Renal cortical epithelial cell (primary cell): ENCODE results near the gene CIDEC. TPM values are rescaled to one million over a fixed set of nuclear protein-coding genes. Genes with fewer than 3 reads are reported as not detected.

Source experiments
- DNase-seq: peaks from one replicate; pipeline ENCODE4 v3.0.0-alpha.2; 2011; ENCODE audit warnings: low read depth
- total RNA-seq: library from RNA; depleted of rRNA; stranded (reverse); fragments of >200 nt; gene quantifications from 2 replicates; pipeline ENCODE4 v1.2.3, GENCODE V29; 2014

The CIDEC gene
- total RNA-seq, 1 donor from 2014 or later = 0.10 TPM

GRCh38 chr3:9846931-9847488, 33.0 kb downstream of the CIDEC start:
- no peak for DNase-seq

GRCh38 chr3:9846231-9846630, 33.8 kb downstream of the CIDEC start:
- no peak for DNase-seq

- DNase-seq = peak; percentile 80
Observed at GRCh38 chr3:9843715-9844438, 36.2 kb downstream of the CIDEC start, which contains the start of gene RPUSD3. TSS of gene RPUSD3 (minus strand) at chr3:9844008. CDS start at chr3:9843990, 18 bp downstream.

- DNase-seq = no peak
Observed at GRCh38 chr3:9841015-9841414, 39.0 kb downstream of the CIDEC start.

GRCh38 chr3:9838856-9839255, 41.2 kb downstream of the CIDEC start:
- DNase-seq = no peak

- DNase-seq = no peak
Observed at GRCh38 chr3:9837701-9838582, 42.1 kb downstream of the CIDEC start.

GRCh38 chr3:9834520-9835380, 45.3 kb downstream of the CIDEC start:
- no peak for DNase-seq

GRCh38 chr3:9833078-9833477, 47.0 kb downstream of the CIDEC start:
- DNase-seq = no peak

- DNase-seq = no peak
Observed at GRCh38 chr3:9831253-9831652, 48.8 kb downstream of the CIDEC start.

GRCh38 chr3:9828801-9829755, 51.0 kb downstream of the CIDEC start:
- no peak for DNase-seq

- no peak for DNase-seq
Observed at GRCh38 chr3:9826815-9827573, 53.1 kb downstream of the CIDEC start.

- DNase-seq = no peak
Observed at GRCh38 chr3:9825451-9826040, 54.5 kb downstream of the CIDEC start.

GRCh38 chr3:9820946-9821345, 59.1 kb downstream of the CIDEC start:
- peak; percentile 13 for DNase-seq

GRCh38 chr3:9820543-9820942, 59.5 kb downstream of the CIDEC start:
- no peak for DNase-seq

- no peak for DNase-seq
Observed at GRCh38 chr3:9818666-9819335, 61.3 kb downstream of the CIDEC start.

- no peak for DNase-seq
Observed at GRCh38 chr3:9817436-9817835, 62.6 kb downstream of the CIDEC start.
